Epithelial cell of umbilical artery (primary cell): Measurements from ENCODE around the gene EIF1AX. TPM values are rescaled to one million over a fixed set of nuclear protein-coding genes. Genes with fewer than 3 reads are reported as not detected.

ENCODE experiments used
- total RNA-seq: library from RNA; depleted of rRNA; stranded (reverse); fragments of >200 nt; gene quantifications from 2 replicates; pipeline ENCODE4 v1.2.3, GENCODE V29; 2014

The EIF1AX gene, protein sequence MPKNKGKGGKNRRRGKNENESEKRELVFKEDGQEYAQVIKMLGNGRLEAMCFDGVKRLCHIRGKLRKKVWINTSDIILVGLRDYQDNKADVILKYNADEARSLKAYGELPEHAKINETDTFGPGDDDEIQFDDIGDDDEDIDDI
- 28.6 and 55.5 TPM in 2 replicates for total RNA-seq

GRCh38 chrX:20141281-20142220 is at the start of gene EIF1AX:
EIF1AX (minus strand) TSS chrX:20141838; CDS start chrX:20141640, 198 bp downstream.

GRCh38 chrX:20116577-20117240 is 24.9 kb downstream of the EIF1AX start, which contains the start of gene MAP7D2:
MAP7D2 (minus strand) TSS chrX:20116907; CDS start chrX:20116879, 28 bp downstream.

Other genes starting within 250 kb of the EIF1AX start
- 2.3 and 3.0 TPM in 2 replicates for gene BCLAF3, start 150.8 kb downstream of the EIF1AX start, total RNA-seq
- 0.15 TPM in 1 of 2 replicates, not detected in the other for gene MAP7D2, start 24.9 kb downstream of the EIF1AX start, total RNA-seq
- 102 and 106 TPM in 2 replicates for gene RPS6KA3, start 125.1 kb upstream of the EIF1AX start, total RNA-seq